H1 (cell line): ENCODE data around the gene CYP11A1. TPM values are rescaled to one million over a fixed set of nuclear protein-coding genes. Genes with fewer than 3 reads are reported as not detected.
A peak's percentile ranks its signal among the peaks of the same experiment; 100 is the strongest.

ENCODE experiments used
- CTCF ChIA-PET: fragments of 300-600 bp; sonication (Branson Sonifier 250); formaldehyde crosslinking; loops from one replicate; lab custom pipeline; 2021; ENCODE audit not compliant: partially characterized antibody; lab: Charles Lee
- POLR2A ChIA-PET: fragments of 300-600 bp; sonication (Branson Sonifier 250); formaldehyde crosslinking; loops from one replicate; lab custom pipeline; 2021; ENCODE audit warnings: inconsistent platforms; ENCODE audit not compliant: partially characterized antibody; lab: Charles Lee
- DNase-seq, 2 experiments: peaks; one replicate each; pipeline versions ENCODE4 v3.0.0 to v3.0.0-alpha.2; 2010 to 2022; ENCODE audit warnings: low spot score in 2 of 2, low read depth in 1 of 2, mixed read lengths in 1 of 2
- FAIRE-seq: peaks from 2 replicates; lab custom pipeline; 2011; peaks lifted over from hg19 to GRCh38; lab: Jason Lieb, UNC
- H2AFZ ChIP-seq: 2 replicates; pipeline ENCODE4 v1.8.1; 2012; ENCODE audit warnings: low read length, inconsistent platforms
- H2AK5ac ChIP-seq: 2 replicates; pipeline ENCODE4 v1.6.1; 2013; ENCODE audit warnings: low read depth, low read length
- H2BK120ac ChIP-seq: replicated peaks from 2 replicates; pipeline ENCODE3; 2013; ENCODE audit warnings: low read depth, low read length, inconsistent platforms
- H2BK12ac ChIP-seq: 2 replicates; pipeline ENCODE4 v1.6.1; 2013; ENCODE audit warnings: low read depth, low read length
- H2BK15ac ChIP-seq: 2 replicates; pipeline ENCODE4 v1.6.1; 2013; ENCODE audit warnings: low read length
- H2BK20ac ChIP-seq: 2 replicates; pipeline ENCODE4 v1.6.1; 2013; ENCODE audit warnings: low read length
- H2BK5ac ChIP-seq: 2 replicates; pipeline ENCODE4 v1.6.1; 2013; ENCODE audit warnings: low read depth, low read length
- H3K14ac ChIP-seq: 2 replicates; pipeline ENCODE4 v1.6.1; 2013; ENCODE audit warnings: inconsistent platforms; ENCODE audit not compliant: insufficient read length
- H3K18ac ChIP-seq: 2 replicates; pipeline ENCODE4 v1.6.1; 2013; ENCODE audit warnings: low read length; ENCODE audit errors: extremely low read depth
- H3K23ac ChIP-seq: 2 replicates; pipeline ENCODE4 v1.6.1; 2013; ENCODE audit warnings: inconsistent platforms; ENCODE audit not compliant: insufficient read length
- H3K23me2 ChIP-seq: 2 replicates; pipeline ENCODE4 v1.6.1; 2013; ENCODE audit warnings: low read depth, low read length
- H3K27ac ChIP-seq: 2 replicates; pipeline ENCODE4 v1.6.1; 2011; ENCODE audit warnings: low read depth, low read length, inconsistent platforms
- H3K27me3 ChIP-seq, 4 experiments: replicated peaks in 1 of 4; 1 replicate in 1 of 4; 2 replicates in 3 of 4; pipeline versions ENCODE4 v1.6.1 to v1.8.1; 2011 to 2013; ENCODE audit warnings: low read length in 3 of 4, mild to moderate bottlenecking in 3 of 4, inconsistent platforms in 2 of 4, mixed read lengths in 2 of 4, moderate library complexity in 1 of 4; ENCODE audit not compliant: control insufficient read depth in 3 of 4, insufficient read depth in 3 of 4; ENCODE audit errors: extremely low read depth in 1 of 4
- H3K36me3 ChIP-seq, 4 experiments: 2 replicates each; pipeline versions ENCODE4 v1.6.1 to v1.8.1; 2011 to 2013; ENCODE audit warnings: mild to moderate bottlenecking in 4 of 4, low read length in 3 of 4, moderate library complexity in 2 of 4, control low read depth in 1 of 4, inconsistent platforms in 1 of 4; ENCODE audit not compliant: insufficient read depth in 4 of 4, control insufficient read depth in 2 of 4
- H3K4ac ChIP-seq: replicated peaks from 2 replicates; pipeline ENCODE3; 2013; ENCODE audit warnings: low read length, low read depth, mixed read lengths, inconsistent platforms; ENCODE audit not compliant: insufficient read length
- H3K4me1 ChIP-seq, 4 experiments: replicated peaks in 1 of 4; 1 replicate in 1 of 4; 2 replicates in 3 of 4; pipeline versions ENCODE4 v1.6.1 to v1.8.1; 2011 to 2013; ENCODE audit warnings: low read length in 3 of 4, inconsistent platforms in 2 of 4, mixed read lengths in 1 of 4; ENCODE audit not compliant: insufficient read depth in 4 of 4, control insufficient read depth in 3 of 4
- H3K4me2 ChIP-seq, 2 experiments: 2 replicates each; pipeline versions ENCODE4 v1.6.1 to v1.8.1; 2011 to 2013; ENCODE audit warnings: low read depth in 2 of 2, low read length in 2 of 2, control low read depth in 1 of 2, inconsistent platforms in 1 of 2, mild to moderate bottlenecking in 1 of 2; ENCODE audit not compliant: insufficient read depth in 1 of 2
- H3K4me3 ChIP-seq, 4 experiments: fragments of 200-600, 300-600 bp in 1 of 4; sonication (generic), shearing (Covaris generic), sonication (Bioruptor Twin) in 1 of 4; 2 replicates each; pipeline versions ENCODE4 v1.5.1 to v1.8.1; 2011 to 2016; ENCODE audit warnings: low read length in 4 of 4, low read depth in 3 of 4, control low read depth in 2 of 4, inconsistent platforms in 2 of 4, mild to moderate bottlenecking in 2 of 4, mixed read lengths in 1 of 4, moderate library complexity in 1 of 4; ENCODE audit not compliant: insufficient read depth in 2 of 4; ENCODE audit errors: extremely low read depth in 1 of 4
- H3K56ac ChIP-seq: replicated peaks from 2 replicates; pipeline ENCODE3; 2013; ENCODE audit warnings: low read depth, mild to moderate bottlenecking, mixed read lengths, low read length, inconsistent platforms; ENCODE audit not compliant: insufficient read length
- H3K79me1 ChIP-seq: 2 replicates; pipeline ENCODE4 v1.6.1; 2013; ENCODE audit warnings: low read depth, low read length, control low read depth
- H3K79me2 ChIP-seq, 2 experiments: 2 replicates each; pipeline versions ENCODE4 v1.6.1 to v1.8.1; 2012 to 2013; ENCODE audit warnings: low read length in 2 of 2, mild to moderate bottlenecking in 2 of 2, inconsistent platforms in 1 of 2; ENCODE audit not compliant: insufficient read depth in 2 of 2, control insufficient read depth in 1 of 2
- H3K9ac ChIP-seq, 4 experiments: replicated peaks in 1 of 4; 1 replicate in 1 of 4; 2 replicates in 3 of 4; pipeline versions ENCODE4 v1.6.1 to v1.8.1; 2011 to 2013; ENCODE audit warnings: low read depth in 3 of 4, low read length in 3 of 4, control low read depth in 2 of 4, mild to moderate bottlenecking in 2 of 4, moderate library complexity in 2 of 4, inconsistent platforms in 1 of 4; ENCODE audit errors: extremely low read depth in 1 of 4
- H3K9me3 ChIP-seq, 2 experiments: 2 replicates each; pipeline versions ENCODE4 v1.6.1 to v1.8.1; 2012 to 2013; ENCODE audit warnings: mild to moderate bottlenecking in 2 of 2, moderate library complexity in 2 of 2, control low read depth in 1 of 2, inconsistent platforms in 1 of 2, low read depth in 1 of 2, low read length in 1 of 2, mixed read lengths in 1 of 2; ENCODE audit not compliant: insufficient read depth in 2 of 2
- H4K20me1 ChIP-seq, 2 experiments: replicated peaks in 1 of 2; 2 replicates each; pipeline versions ENCODE3 to v1.8.1; 2011 to 2013; ENCODE audit warnings: inconsistent platforms in 2 of 2, low read length in 2 of 2, mild to moderate bottlenecking in 1 of 2; ENCODE audit not compliant: insufficient read depth in 2 of 2, control insufficient read depth in 1 of 2
- H4K5ac ChIP-seq: 2 replicates; pipeline ENCODE4 v1.6.1; 2013; ENCODE audit warnings: low read length, low read depth, mixed read lengths, inconsistent platforms; ENCODE audit not compliant: insufficient read length
- H4K8ac ChIP-seq: 2 replicates; pipeline ENCODE4 v1.8.0; 2013; ENCODE audit warnings: mild to moderate bottlenecking, moderate library complexity, low read length, inconsistent platforms; ENCODE audit not compliant: insufficient read depth; ENCODE audit errors: extremely low read depth
- H4K91ac ChIP-seq: replicated peaks from 2 replicates; pipeline ENCODE3; 2013; ENCODE audit warnings: low read length, mixed read lengths, inconsistent platforms; ENCODE audit not compliant: insufficient read length
- CBX5 ChIP-seq: fragments of 300-800, 300-1000 bp; sonication (generic); IDR thresholded peaks from 2 replicates; pipeline ENCODE4 v1.7.1; 2016; ENCODE audit warnings: antibody characterized with exemption, low read length, low read depth
- GABPA ChIP-seq: IDR thresholded peaks from 2 replicates; pipeline ENCODE4 v1.6.1; 2011; ENCODE audit warnings: mild to moderate bottlenecking, low read length, moderate library complexity, borderline replicate concordance; ENCODE audit not compliant: insufficient read depth
- HDAC2 ChIP-seq, 2 experiments: fragments of 300-600 bp in 1 of 2; sonication (generic) in 1 of 2; IDR thresholded peaks; 2 replicates each; pipeline ENCODE4 v1.6.1; 2011 to 2012; ENCODE audit warnings: low read depth in 2 of 2, low read length in 2 of 2, mild to moderate bottlenecking in 2 of 2, moderate library complexity in 2 of 2, borderline replicate concordance in 1 of 2, inconsistent platforms in 1 of 2
- JUND ChIP-seq: IDR thresholded peaks from 2 replicates; pipeline ENCODE4 v1.6.1; 2011; ENCODE audit warnings: mild to moderate bottlenecking, improper control_type of control experiment, low read length
- NANOG ChIP-seq: IDR thresholded peaks from 2 replicates; pipeline ENCODE4 v1.6.1; 2011; ENCODE audit warnings: low read length, low read depth, mild to moderate bottlenecking, inconsistent platforms; ENCODE audit not compliant: insufficient read depth, poor library complexity, severe bottlenecking
- RAD21 ChIP-seq, 2 experiments: IDR thresholded peaks in 1 of 2; conservative IDR thresholded peaks in 1 of 2; 2 replicates each; pipeline ENCODE4 v1.6.1; 2011; ENCODE audit warnings: low read depth in 2 of 2, low read length in 2 of 2, improper control_type of control experiment in 1 of 2, inconsistent platforms in 1 of 2, mild to moderate bottlenecking in 1 of 2, moderate library complexity in 1 of 2
- RBBP5 ChIP-seq: IDR thresholded peaks from 2 replicates; pipeline ENCODE4 v1.7.1; 2012; ENCODE audit warnings: low read depth, mild to moderate bottlenecking, inconsistent platforms, low read length, moderate library complexity, borderline replicate concordance
- SIN3A ChIP-seq, 2 experiments: IDR thresholded peaks in 1 of 2; conservative IDR thresholded peaks in 1 of 2; 2 replicates each; pipeline ENCODE4 v1.6.1; 2011 to 2012; ENCODE audit warnings: low read length in 2 of 2, improper control_type of control experiment in 1 of 2, low read depth in 1 of 2, mild to moderate bottlenecking in 1 of 2
- SP1 ChIP-seq: IDR thresholded peaks from 2 replicates; pipeline ENCODE4 v1.6.1; 2011; ENCODE audit warnings: low read depth, low read length
- SP2 ChIP-seq: IDR thresholded peaks from 2 replicates; pipeline ENCODE4 v1.6.1; 2012; ENCODE audit warnings: mild to moderate bottlenecking, low read length, inconsistent platforms
- SUZ12 ChIP-seq: fragments of 200-600 bp; sonication (generic); IDR thresholded peaks from 2 replicates; pipeline ENCODE4 v1.6.1; 2012; ENCODE audit warnings: mild to moderate bottlenecking, inconsistent platforms, low read length, moderate library complexity, mixed read lengths
- polyA plus RNA-seq, 7 experiments: library from polyadenylated mRNA; depleted of rRNA in 3 of 7; stranded (reverse) in 5 of 7; unstranded in 2 of 7; fragments of >200 nt in 5 of 7; fragments of 200-250 nt in 2 of 7; gene quantifications; 1 replicate in 5 of 7; 2 replicates in 1 of 7; 4 replicates in 1 of 7; pipeline versions ENCODE4 v1.2.1 to v1.2.3, GENCODE V29; 2011 to 2013; ENCODE audit warnings: missing spikeins in 2 of 7, mixed read lengths in 2 of 7
- total RNA-seq: library from RNA; stranded (reverse); fragmentation: NEBNext Ultra II Directional; extraction: Animal tissue kit (Norgen Biotek cat#: 25700); gene quantifications from 2 replicates; pipeline ENCODE4 v1.2.1, GENCODE V29; 2021
- TF ChIP-seq, protein P1 (sequence below): IDR thresholded peaks from 2 replicates; pipeline ENCODE4 v1.6.1; 2011; ENCODE audit warnings: low read length, improper control_type of control experiment

Gene CYP11A1
- total and polyA plus RNA-seq, 2 of the 8 experiments (the other 6 are each of a cell fraction or from before 2014, with no cell fraction given) = 1.9 to 7.2 TPM

GRCh38 chr15:74290645-74291044, 76.8 kb downstream of the CYP11A1 start:
- Histone ChIP-seq H3K79me1 (no peaks in the 10 kb centered on the region), H3K27ac (no peak overlapping the region), H3K56ac (no peak overlapping the region), H4K5ac (no peak overlapping the region), H2BK120ac (no peak overlapping the region), H3K79me2 (no peaks in the 10 kb centered on the region), H3K36me3 (no peaks in the 10 kb centered on the region), H2BK20ac (no peak overlapping the region; the same call in 1 of the 2 replicates), H3K4me2 (peak overlapping the region in 1 of 2 experiments; percentile 54; a peak in 1 of 4 replicates), H4K20me1 (peaks cover 0 to 4% of the 10 kb centered on the region in 2 experiments), H3K4ac (no peak overlapping the region), H3K23ac (no peak overlapping the region), H2BK15ac (0 out of 2 replicates have a peak overlapping the region, but pooled peaks have one; percentile 81), H4K8ac (no peak overlapping the region), H3K27me3 (peaks cover 0 to 11% (median 6%) of the 10 kb centered on the region in 4 experiments; a peak in 6 of 7 replicates), H2AFZ (no peak overlapping the region), H3K9me3 (no peaks in the 10 kb centered on the region), H2AK5ac (no peak overlapping the region), H3K4me1 (peaks cover 3 to 12% (median 4%) of the 10 kb centered on the region in 4 experiments; a peak in 5 of 7 replicates), H3K4me3 (peak overlapping the region in 1 of 4 experiments; percentile 44; a peak in 1 of 8 replicates), H3K14ac (no peak overlapping the region), H4K91ac (no peak overlapping the region), H3K18ac (peak overlapping the region; percentile 83; the same call in 1 of the 2 replicates), H2BK5ac (no peak overlapping the region), H2BK12ac (peak overlapping the region; percentile 72; the same call in 1 of the 2 replicates), H3K9ac (no peak overlapping the region), H3K23me2 (peaks cover 2% of the 10 kb centered on the region; the same call in 1 of the 2 replicates)
- FAIRE-seq = no peak
- ChIA-PET POLR2A (interaction anchor here (0.6 to 2.0 kb wide), 5 partner anchors 13 to 80 kb away, joined by 3 to 5 read pairs (median 3); no protein-coding TSS in a partner anchor), CTCF (interaction anchor here (1.1 to 5.6 kb wide), 9 partner anchors 13 to 165 kb away, joined by 3 to 40 read pairs (median 4); no protein-coding TSS in a partner anchor)
- DNase-seq = no peak
- TF ChIP-seq HDAC2 (IDR thresholded peaks at IDR 0.05; ENCODE audit: borderline replicate concordance in 1 of 2, low read depth in 2 of 2, low read length in 2 of 2) (no peak), GABPA (no peak), SP2 (no peak), RBBP5 (no peak), NANOG (no peak), SIN3A (conservative IDR thresholded peaks at IDR 0.05 in 1 of 2, IDR thresholded peaks at IDR 0.05 in 1 of 2; ENCODE audit: low read depth in 1 of 2, low read length in 2 of 2) (no peak), RAD21 (IDR thresholded peaks at IDR 0.05 in 1 of 2, conservative IDR thresholded peaks at IDR 0.05 in 1 of 2; ENCODE audit: low read depth in 2 of 2, low read length in 2 of 2) (no peak), JUND (no peak), CBX5 (no peak), SP1 (no peak), SUZ12 (no peak)
- TF ChIP-seq, protein P1, sequence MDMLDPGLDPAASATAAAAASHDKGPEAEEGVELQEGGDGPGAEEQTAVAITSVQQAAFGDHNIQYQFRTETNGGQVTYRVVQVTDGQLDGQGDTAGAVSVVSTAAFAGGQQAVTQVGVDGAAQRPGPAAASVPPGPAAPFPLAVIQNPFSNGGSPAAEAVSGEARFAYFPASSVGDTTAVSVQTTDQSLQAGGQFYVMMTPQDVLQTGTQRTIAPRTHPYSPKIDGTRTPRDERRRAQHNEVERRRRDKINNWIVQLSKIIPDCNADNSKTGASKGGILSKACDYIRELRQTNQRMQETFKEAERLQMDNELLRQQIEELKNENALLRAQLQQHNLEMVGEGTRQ = no peak
